Transverse colon (tissue), 4 donors: ENCODE data around the gene PNPT1.

Experiments used
- POLR2AphosphoS5 ChIP-seq, 3 donors: sonication (generic); formaldehyde crosslinking; IDR thresholded peaks; one replicate each; pipeline ENCODE4 v1.6.1; 2016; ENCODE audit warnings: antibody characterized with exemption in 3 of 3
- TF ChIP-seq, protein P1 (sequence below), 5 experiments: fragments of 200-600 bp in 3 of 5; fragments of 450-650 bp in 2 of 5; sonication (generic) in 3 of 5; IDR thresholded peaks; 1 replicate in 2 of 5; 2 replicates in 3 of 5; pipeline ENCODE4 v1.5.1; 2016 to 2017; ENCODE audit warnings: antibody characterized with exemption in 5 of 5, inconsistent platforms in 3 of 5, mild to moderate bottlenecking in 2 of 5, moderate library complexity in 1 of 5

DNA sequence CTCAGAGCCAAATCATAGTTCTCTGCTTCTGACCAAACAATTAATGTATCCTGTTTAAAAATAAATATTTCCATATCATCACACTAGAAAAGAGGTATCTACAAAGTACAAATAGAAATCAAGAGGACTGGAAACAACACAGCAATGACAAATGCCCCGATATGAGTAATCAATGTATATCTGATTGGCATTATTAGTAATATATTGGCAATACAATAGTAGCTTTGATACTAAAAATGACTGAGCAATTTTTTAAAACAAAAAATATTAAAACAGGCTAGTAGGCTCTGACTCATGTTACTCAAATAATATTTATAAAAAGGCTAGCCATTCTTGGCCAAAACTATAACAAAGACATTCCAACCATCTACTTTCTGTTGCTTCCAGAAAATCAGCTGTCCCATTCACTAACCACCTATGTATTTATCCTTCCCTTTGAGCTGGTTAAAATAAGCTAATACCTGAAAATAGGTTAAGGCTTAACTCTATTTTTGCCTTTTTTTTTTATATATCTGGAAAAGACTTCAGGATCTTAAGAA, 89.5 kb downstream of the PNPT1 start:
- TF ChIP-seq, protein P1, sequence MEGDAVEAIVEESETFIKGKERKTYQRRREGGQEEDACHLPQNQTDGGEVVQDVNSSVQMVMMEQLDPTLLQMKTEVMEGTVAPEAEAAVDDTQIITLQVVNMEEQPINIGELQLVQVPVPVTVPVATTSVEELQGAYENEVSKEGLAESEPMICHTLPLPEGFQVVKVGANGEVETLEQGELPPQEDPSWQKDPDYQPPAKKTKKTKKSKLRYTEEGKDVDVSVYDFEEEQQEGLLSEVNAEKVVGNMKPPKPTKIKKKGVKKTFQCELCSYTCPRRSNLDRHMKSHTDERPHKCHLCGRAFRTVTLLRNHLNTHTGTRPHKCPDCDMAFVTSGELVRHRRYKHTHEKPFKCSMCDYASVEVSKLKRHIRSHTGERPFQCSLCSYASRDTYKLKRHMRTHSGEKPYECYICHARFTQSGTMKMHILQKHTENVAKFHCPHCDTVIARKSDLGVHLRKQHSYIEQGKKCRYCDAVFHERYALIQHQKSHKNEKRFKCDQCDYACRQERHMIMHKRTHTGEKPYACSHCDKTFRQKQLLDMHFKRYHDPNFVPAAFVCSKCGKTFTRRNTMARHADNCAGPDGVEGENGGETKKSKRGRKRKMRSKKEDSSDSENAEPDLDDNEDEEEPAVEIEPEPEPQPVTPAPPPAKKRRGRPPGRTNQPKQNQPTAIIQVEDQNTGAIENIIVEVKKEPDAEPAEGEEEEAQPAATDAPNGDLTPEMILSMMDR (IDR thresholded peaks at IDR 0.05): no peak
- TF ChIP-seq POLR2AphosphoS5 (IDR thresholded peaks at IDR 0.05): no peak
